HepG2 (cell line): ENCODE results near the gene C5orf15. TPM values are rescaled to one million over a fixed set of nuclear protein-coding genes. Genes with fewer than 3 reads are reported as not detected.

Experiments
- ATAC-seq: fragments of 200-7000 bp; cut with Tn5 transposase; 3 replicates; pipeline ENCODE4 v1.9.1; 2020; ENCODE audit warnings: mild to moderate bottlenecking, moderate library complexity
- BruUV-seq: library from RNA; stranded (reverse); fragments of 400-500 nt; replicated peaks from 2 replicates; lab custom pipeline; 2021; lab: Mats Ljungman, UMichigan
- CTCF ChIA-PET: fragments of 300-600 bp; formaldehyde crosslinking; extraction: SDS; loops from one replicate; lab custom pipeline; 2021; ENCODE audit warnings: low total read pairs, inconsistent platforms, low intra/inter-chr PET ratio; lab: Yijun Ruan, JAX
- POLR2A ChIA-PET: fragments of 350-600 bp; sonication (Branson Sonifier 250); formaldehyde crosslinking; loops from one replicate; lab custom pipeline; 2020; ENCODE audit warnings: antibody characterized with exemption, inconsistent platforms; lab: Yijun Ruan, JAX
- DNase-seq: peaks from one replicate; pipeline ENCODE4 v3.0.0-alpha.2; 2015; ENCODE audit warnings: low spot score
- FAIRE-seq: peaks from 3 replicates; lab custom pipeline; 2011; peaks lifted over from hg19 to GRCh38; lab: Jason Lieb, UNC
- H2AFZ ChIP-seq: one replicate; pipeline ENCODE4 v1.6.1; 2011; ENCODE audit warnings: low read length, inconsistent platforms
- H3K27ac ChIP-seq: fragments of 300-600 bp; 3 replicates; pipeline ENCODE4 v1.8.0; 2011; ENCODE audit warnings: mixed run types, mild to moderate bottlenecking, mixed read lengths, low read length, inconsistent platforms; ENCODE audit not compliant: insufficient read depth; ENCODE audit errors: extremely low read length
- H3K27me3 ChIP-seq, 2 experiments: fragments of 200-600 bp in 1 of 2; 2 replicates in 1 of 2; 3 replicates in 1 of 2; pipeline versions ENCODE4 v1.6.0 to v1.8.0; 2011; ENCODE audit warnings: low read length in 2 of 2, mild to moderate bottlenecking in 2 of 2, moderate library complexity in 2 of 2, inconsistent platforms in 1 of 2; ENCODE audit not compliant: insufficient read depth in 2 of 2, control insufficient read depth in 1 of 2
- H3K36me3 ChIP-seq, 2 experiments: fragments of 200-600 bp in 1 of 2; replicated peaks in 1 of 2; 2 replicates in 1 of 2; 3 replicates in 1 of 2; pipeline versions ENCODE4 v1.5.1 to v1.8.0; 2011; ENCODE audit warnings: low read length in 2 of 2, inconsistent platforms in 1 of 2; ENCODE audit not compliant: insufficient read depth in 2 of 2, control insufficient read depth in 1 of 2
- H3K4me1 ChIP-seq: 2 replicates; pipeline ENCODE4 v1.5.1; 2012; ENCODE audit warnings: low read length, inconsistent platforms; ENCODE audit not compliant: insufficient read depth
- H3K4me2 ChIP-seq: 2 replicates; pipeline ENCODE4 v1.6.0; 2011; ENCODE audit warnings: low read depth, low read length, inconsistent platforms
- H3K4me3 ChIP-seq, 3 experiments: fragments of 200-600 bp in 1 of 3; sonication (generic), shearing (Covaris generic) in 1 of 3; replicated peaks in 1 of 3; 2 replicates each; pipeline ENCODE4 v1.5.1; 2011 to 2016; ENCODE audit warnings: low read length in 3 of 3, inconsistent platforms in 2 of 3, low read depth in 2 of 3, mild to moderate bottlenecking in 2 of 3, control low read depth in 1 of 3, mixed read lengths in 1 of 3; ENCODE audit not compliant: insufficient read depth in 1 of 3
- H3K79me2 ChIP-seq: one replicate; pipeline ENCODE4 v1.6.1; 2011; ENCODE audit warnings: low read length, inconsistent platforms; ENCODE audit not compliant: insufficient read depth
- H3K9ac ChIP-seq: 2 replicates; pipeline ENCODE4 v1.6.0; 2011; ENCODE audit warnings: mild to moderate bottlenecking, low read depth, low read length, inconsistent platforms; ENCODE audit not compliant: insufficient read depth
- H3K9me3 ChIP-seq: 2 replicates; pipeline ENCODE4 v1.5.1; 2012; ENCODE audit warnings: mild to moderate bottlenecking, low read length
- H4K20me1 ChIP-seq: 2 replicates; pipeline ENCODE4 v1.6.0; 2011; ENCODE audit warnings: inconsistent platforms, mild to moderate bottlenecking, low read length, moderate library complexity; ENCODE audit not compliant: insufficient read depth
- CC2D1A ChIP-seq: sonication (generic); formaldehyde crosslinking; IDR thresholded peaks from 2 replicates; pipeline ENCODE4 v1.8.1; 2023; ENCODE audit warnings: mild to moderate bottlenecking, missing genetic modification reagents
- KMT2A ChIP-seq: sonication (generic); formaldehyde crosslinking; IDR thresholded peaks from 2 replicates; pipeline ENCODE4 v1.4.0; 2020; ENCODE audit warnings: missing genetic modification reagents
- PRPF4 ChIP-seq: fragments of 200-400 bp; formaldehyde crosslinking; IDR thresholded peaks from 2 replicates; pipeline ENCODE4 v1.6.1; 2016; ENCODE audit warnings: low read length, low read depth; ENCODE audit not compliant: poor library complexity, severe bottlenecking
- ZBTB42 ChIP-seq: sonication (generic); formaldehyde crosslinking; IDR thresholded peaks from 2 replicates; pipeline ENCODE4 v1.5.0; 2020; ENCODE audit warnings: mild to moderate bottlenecking, missing genetic modification reagents
- ZBTB7B ChIP-seq: sonication (generic); formaldehyde crosslinking; IDR thresholded peaks from 2 replicates; pipeline ENCODE4 v1.4.0; 2020; ENCODE audit warnings: missing genetic modification reagents
- ZFP36L2 ChIP-seq: sonication (generic); formaldehyde crosslinking; IDR thresholded peaks from 2 replicates; pipeline ENCODE4 v1.4.0; 2020; ENCODE audit warnings: missing genetic modification reagents
- WGBS: methylation state at CpG from one replicate; pipeline ENCODE4 v1.1.6; 2017; ENCODE audit warnings: low lambda C conversion rate; 5-methylcytosine and 5-hydroxymethylcytosine counted together
- in situ Hi-C: cut with HindIII; loops from 2 replicates; pipeline ENCODE4 v1.10.0; 2017; ENCODE audit warnings: low pct_unique_long_range_greater_than_20kb; ENCODE audit not compliant: extremely low pct_ligation_motif_present
- intact Hi-C: fragments of 100-400 bp; cut with micrococcal nuclease; formaldehyde crosslinking; loops from one replicate; pipeline ENCODE4 v1.10.0; 2022; ENCODE audit not compliant: unreplicated experiment
- polyA plus RNA-seq, 8 experiments: library from polyadenylated mRNA; depleted of rRNA in 3 of 8; stranded (reverse) in 7 of 8; unstranded in 1 of 8; fragments of >200 nt; fragmentation: Illumina TruSeq in 4 of 8; extraction: Trizol in 4 of 8; gene quantifications; 2 replicates each; pipeline versions ENCODE4 v1.2.1 to v1.2.3, GENCODE V29; 2011 to 2016; ENCODE audit warnings: low read depth in 4 of 8, missing spikeins in 1 of 8, mixed read lengths in 1 of 8; ENCODE audit not compliant: insufficient read depth in 1 of 8
- total RNA-seq, 5 experiments: library from RNA; depleted of rRNA; stranded (reverse); fragments of >200 nt; fragmentation: Illumina TruSeq; extraction: Trizol; gene quantifications; 2 replicates each; pipeline ENCODE4 v1.2.3, GENCODE V29; 2016; ENCODE audit warnings: low read depth in 1 of 5
- TF ChIP-seq, protein P1 (sequence below): sonication (generic); formaldehyde crosslinking; IDR thresholded peaks from 2 replicates; pipeline ENCODE4 v1.5.0; 2020; ENCODE audit warnings: missing genetic modification reagents

C5orf15 gene
- total and polyA plus RNA-seq, 2 of the 13 experiments (the other 11 are each of a cell fraction or from before 2014, with no cell fraction given), result 58.5 to 82.7 TPM

DNA sequence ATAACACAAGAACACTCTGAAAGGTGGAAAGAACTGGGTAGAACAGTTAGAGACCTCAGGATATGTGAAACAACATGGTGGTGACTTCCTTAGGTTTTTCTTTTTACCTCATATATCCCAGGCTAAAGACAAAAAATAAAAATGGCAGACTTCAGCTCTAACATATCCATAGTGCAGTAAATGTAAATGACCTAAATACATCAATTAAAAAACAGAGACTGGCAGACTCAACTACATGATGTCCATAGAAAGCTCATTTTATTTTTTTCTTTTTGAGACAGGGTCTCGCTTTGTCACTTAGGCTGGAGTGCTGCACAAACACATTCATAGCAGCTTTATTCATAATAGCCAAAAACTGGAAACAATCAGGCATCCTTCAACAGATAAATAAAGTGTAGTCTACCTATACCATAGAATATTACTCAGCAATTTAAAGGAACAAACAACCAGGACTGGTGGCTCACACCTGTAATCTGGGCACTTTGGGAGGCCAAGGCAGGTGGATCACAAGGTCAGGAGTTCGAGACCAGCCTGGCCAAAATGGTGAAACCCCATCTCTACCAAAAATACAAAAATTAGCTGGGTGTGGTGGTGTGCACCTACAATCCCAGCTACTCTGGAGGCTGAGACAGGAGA is 4.8 kb downstream of the C5orf15 start:
- Histone ChIP-seq H3K4me1 (peaks cover 37% of the 10 kb centered on the region), H4K20me1 (no peaks in the 10 kb centered on the region), H3K4me2 (no peak overlapping the region), H2AFZ (no peak overlapping the region), H3K9me3 (no peaks in the 10 kb centered on the region), H3K9ac (no peak overlapping the region), H3K36me3 (peaks cover 0 to 13% of the 10 kb centered on the region in 2 experiments; a peak in 1 of 5 replicates), H3K79me2 (peaks cover 66% of the 10 kb centered on the region), H3K4me3 (no peak overlapping the region), H3K27ac (no peak overlapping the region), H3K27me3 (no peaks in the 10 kb centered on the region; a peak in 1 of 5 replicates)
- no peak for DNase-seq
- 95% methylated on average over 2 of the region's 2 CpGs for WGBS
- BruUV-seq, result no TSS peak
- intact Hi-C loops, result no loop called here
- CTCF ChIA-PET, result no interaction called here
- in situ Hi-C loops, result no loop called here
- no peak for FAIRE-seq
- ATAC-seq, result no peak
- TF ChIP-seq PRPF4 (no peak), ZFP36L2 (CRISPR knock-in tag) (no peak), ZBTB42 (CRISPR knock-in tag) (no peak), CC2D1A (no peak), KMT2A (no peak), ZBTB7B (CRISPR knock-in tag) (no peak)
- TF ChIP-seq, protein P1, sequence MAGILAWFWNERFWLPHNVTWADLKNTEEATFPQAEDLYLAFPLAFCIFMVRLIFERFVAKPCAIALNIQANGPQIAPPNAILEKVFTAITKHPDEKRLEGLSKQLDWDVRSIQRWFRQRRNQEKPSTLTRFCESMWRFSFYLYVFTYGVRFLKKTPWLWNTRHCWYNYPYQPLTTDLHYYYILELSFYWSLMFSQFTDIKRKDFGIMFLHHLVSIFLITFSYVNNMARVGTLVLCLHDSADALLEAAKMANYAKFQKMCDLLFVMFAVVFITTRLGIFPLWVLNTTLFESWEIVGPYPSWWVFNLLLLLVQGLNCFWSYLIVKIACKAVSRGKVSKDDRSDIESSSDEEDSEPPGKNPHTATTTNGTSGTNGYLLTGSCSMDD, result no peak
- POLR2A ChIA-PET, result no interaction called here
